HG03457 (cell line): ENCODE measurements around the gene TXN.
"Not testable (repeated sequence)": the region's sequence is repeated elsewhere in the genome, so short reads cannot be mapped to it uniquely, and the experiment has no call there.

Experiments used
- ATAC-seq: cut with Tn5 transposase; IDR thresholded peaks from one replicate; pipeline ENCODE4 v1.9.1; 2021; ENCODE audit warnings: moderate number of reproducible peaks; ENCODE audit not compliant: unreplicated experiment

The TXN gene

GRCh38 chr9:110257956-110258355 is 1.6 kb upstream of the TXN start:
- ATAC-seq: no peak

GRCh38 chr9:110257097-110257841 is 962 bp upstream of the TXN start:
- ATAC-seq: no peak

- peak; percentile 15 for ATAC-seq
Measured at GRCh38 chr9:110255463-110256379, 586 bp downstream of the TXN start.

DNA sequence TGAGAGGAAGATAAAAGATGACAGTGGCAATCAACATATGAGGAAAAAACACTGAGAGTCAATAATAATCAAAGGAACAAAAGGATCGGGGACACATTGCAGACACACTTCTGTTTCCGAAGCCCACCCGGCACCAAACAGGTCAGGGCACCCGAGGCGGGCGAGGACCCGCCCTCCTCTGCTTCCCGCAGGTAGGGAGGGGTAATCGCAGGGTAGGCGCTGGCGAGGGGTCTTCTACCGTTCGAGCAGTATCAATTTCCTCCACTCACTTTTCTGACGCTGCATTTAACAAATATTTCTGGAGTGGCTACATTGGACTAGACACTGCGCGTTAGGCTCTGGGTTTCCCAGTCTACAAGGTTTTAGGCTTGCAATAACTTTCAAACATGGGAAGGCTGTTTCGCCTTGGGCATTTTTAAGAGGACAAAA is 1.3 kb downstream of the TXN start:
- ATAC-seq: no peak

- ATAC-seq: no peak
Measured at GRCh38 chr9:110254500-110254899, 1.8 kb downstream of the TXN start.

- no peak for ATAC-seq
Measured at GRCh38 chr9:110252509-110253139, 3.7 kb downstream of the TXN start.

DNA sequence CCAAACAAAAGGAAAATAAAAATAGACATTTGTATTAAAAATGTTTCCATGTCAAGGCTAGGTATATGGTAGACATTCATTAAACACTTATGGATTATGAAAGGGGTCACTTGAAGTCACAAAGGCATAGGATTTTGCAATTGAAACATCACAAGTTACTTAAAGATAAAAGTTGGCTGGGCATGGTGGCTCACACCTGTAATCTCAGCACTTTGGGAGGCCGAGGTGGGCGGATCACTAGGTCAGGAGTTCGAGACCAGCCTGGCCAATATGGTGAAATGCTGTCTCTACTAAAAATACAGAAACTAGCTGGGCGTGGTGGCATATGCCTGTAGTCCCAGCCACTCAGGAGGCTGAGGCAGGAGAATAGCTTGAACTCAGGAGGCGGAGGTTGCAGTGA is 4.5 kb downstream of the TXN start:
- not testable (repeated sequence) for ATAC-seq

DNA sequence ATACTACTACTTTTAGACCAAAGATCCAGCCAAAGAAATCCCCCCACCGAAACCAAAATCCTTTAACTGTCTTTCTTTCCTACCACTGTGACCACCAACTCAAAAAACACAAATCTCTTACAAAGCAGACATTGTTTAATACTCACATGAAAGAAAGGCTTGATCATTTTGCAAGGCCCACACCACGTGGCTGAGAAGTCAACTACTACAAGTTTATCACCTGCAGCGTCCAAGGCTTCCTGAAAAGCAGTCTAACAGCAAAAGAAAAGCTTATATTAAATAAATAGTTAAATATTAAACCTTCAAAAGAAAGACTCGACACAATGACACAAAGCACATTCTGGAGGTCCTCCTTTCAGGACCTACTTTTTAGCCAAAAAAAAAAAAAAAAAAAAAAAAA is 5.1 kb downstream of the TXN start:
- ATAC-seq: no peak

GRCh38 chr9:110249603-110250002 is 6.7 kb downstream of the TXN start:
- no peak for ATAC-seq

DNA sequence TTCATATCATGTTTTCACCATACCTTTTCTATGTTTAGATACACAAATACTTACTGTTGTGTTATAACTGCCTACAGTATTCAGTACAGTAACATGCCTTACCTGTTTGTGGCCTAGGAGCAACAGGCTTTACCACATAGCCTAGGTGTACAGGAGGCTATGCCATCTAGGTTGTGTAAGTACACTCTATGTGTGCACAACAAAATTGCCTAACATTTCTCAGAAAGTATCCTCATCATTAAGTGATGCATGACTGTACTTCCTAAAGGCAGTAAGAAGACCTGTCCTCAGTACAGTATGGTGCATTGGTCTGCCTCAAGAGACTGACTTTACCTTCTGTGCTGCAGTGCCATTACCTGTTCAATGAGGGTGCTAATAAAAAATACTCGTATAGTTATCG is 7.9 kb downstream of the TXN start:
- no peak for ATAC-seq

DNA sequence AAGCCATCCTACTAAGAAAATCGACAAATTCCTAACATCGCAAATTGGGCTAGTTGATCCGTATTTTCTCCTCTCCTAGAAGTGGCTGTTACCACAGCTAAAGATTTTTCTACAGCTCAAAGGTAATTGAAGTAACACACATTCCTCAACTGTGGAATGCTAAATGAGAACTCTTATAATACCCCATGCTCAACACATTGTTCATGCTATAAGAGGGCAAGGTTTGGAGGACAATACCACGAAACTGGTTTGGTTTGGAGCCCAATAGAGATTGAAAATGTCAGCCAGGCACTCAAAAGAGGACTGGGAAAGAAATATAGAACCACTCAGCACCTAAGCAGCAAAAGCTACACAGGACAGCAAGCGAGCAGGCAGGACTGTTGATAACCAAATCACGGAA is 10.1 kb downstream of the TXN start:
- ATAC-seq: no peak

GRCh38 chr9:110244616-110245015 is 11.7 kb downstream of the TXN start:
- no peak for ATAC-seq

DNA sequence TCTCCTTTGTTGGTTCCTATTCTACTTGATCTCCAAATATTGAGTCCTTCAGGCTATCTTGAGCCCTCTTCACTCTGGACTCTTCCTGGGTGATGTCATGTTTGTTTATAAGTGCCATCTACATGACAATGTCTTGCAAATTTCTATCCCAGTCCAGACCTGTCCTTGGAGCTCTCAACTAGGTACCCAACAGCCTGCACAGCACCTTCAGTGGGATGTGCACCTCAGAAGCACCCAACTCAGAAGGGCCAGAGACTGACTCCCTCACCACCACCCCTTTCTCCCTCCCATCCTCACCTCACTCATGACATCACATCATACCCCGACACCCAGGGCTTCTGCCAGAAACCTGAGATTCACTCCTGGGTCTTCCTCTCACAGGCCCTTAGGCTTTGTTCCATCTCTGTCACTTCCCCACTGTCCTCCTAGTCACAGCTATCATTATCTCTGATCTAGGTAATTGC is 14.4 kb downstream of the TXN start:
- ATAC-seq: no peak

GRCh38 chr9:110241260-110241857 is 14.9 kb downstream of the TXN start:
- no peak for ATAC-seq

- ATAC-seq: no peak
Measured at GRCh38 chr9:110240198-110240597, 16.1 kb downstream of the TXN start.

GRCh38 chr9:110228321-110228720 is 28.0 kb downstream of the TXN start:
- no peak for ATAC-seq

GRCh38 chr9:110224583-110224982 is 31.7 kb downstream of the TXN start:
- ATAC-seq: no peak

DNA sequence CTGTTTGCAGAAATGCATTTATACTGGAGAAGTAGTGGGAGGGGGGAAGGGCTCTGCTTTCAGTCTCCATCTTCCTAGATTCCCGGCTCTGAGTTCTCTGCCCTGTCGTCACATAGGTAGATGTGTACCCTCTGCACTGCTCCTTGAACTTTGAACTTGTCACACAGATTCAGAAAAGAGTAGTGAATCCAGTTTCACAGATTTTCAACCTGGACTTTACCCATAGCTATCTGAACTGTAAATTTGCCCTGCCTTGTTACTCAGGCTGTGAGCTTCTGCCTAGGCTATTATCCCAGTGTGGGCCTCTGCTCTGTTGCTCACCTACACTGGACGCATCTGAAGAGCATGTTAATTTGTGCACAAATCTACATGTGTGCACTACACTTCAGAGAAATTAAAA is 35.5 kb downstream of the TXN start:
- ATAC-seq: no peak

DNA sequence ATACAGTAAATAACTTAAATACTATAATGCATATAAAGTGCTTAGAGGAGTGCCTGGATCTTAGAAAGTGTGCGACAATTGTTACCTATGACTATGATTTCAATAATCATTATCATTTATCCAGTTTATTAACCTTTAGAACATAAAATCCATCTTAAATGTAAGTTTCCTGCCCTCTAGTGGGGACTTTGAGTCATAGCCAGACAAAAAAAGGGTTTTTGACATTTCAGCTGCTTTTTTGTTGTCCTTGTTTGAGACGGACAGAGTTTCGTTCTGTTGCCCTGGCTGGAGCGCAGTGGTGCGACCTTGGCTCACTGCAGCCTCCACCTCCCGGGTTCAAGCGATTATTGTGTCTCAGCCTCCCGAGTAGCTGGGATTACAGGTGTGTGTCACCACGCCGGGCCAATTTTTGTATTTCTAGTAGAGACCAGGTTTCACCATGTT is 38.6 kb downstream of the TXN start:
- no peak for ATAC-seq

DNA sequence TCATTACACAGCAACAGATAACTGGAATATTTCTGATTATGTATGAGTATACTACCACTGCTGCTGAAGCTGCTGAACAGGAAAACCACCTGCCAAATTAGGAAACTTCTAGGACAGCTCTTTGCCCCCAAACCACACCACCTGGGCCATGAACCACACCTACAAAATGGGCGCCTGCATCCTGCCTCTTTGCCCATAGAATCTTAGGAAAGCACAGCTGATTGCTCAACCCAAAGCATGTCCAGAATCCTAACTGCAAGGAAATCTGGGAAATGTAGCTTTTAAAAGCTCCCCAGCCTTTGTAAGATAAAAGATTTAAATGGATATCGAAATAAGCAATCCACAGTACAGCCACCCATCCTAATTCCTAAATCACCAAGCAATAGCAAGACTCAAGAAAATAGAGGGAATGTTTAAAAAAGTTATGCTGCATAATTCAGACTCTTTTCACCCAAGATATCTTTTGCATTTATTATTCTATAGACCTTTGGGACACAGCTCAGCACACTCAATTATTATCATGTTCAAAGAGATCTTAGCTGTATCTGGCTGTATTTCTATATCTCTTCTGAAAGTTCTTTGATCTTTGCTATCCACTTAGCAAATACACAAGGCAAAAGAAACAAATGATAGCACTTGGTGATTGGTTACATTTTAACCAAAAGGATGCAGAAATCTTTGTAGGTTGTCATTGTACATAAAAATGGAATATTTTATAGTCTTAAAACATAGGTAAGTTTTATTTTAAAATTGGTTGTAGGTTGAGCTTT is 41.5 kb downstream of the TXN start:
- ATAC-seq: no peak
